ENCODE data around the gene POLD3.

- TF ChIP-seq EZH2 (IDR thresholded peaks at IDR 0.05) (no peak), POLR2AphosphoS5 (IDR thresholded peaks at IDR 0.05; ENCODE audit: borderline replicate concordance, low read depth, low read length) (no peak), FOXP2 (optimal IDR thresholded peaks at IDR 0.05; ENCODE audit: control extremely low read depth, extremely low read length, insufficient read depth) (no peak)
Measured at GRCh38 chr11:74593463-74593862, 1.1 kb downstream of the POLD3 start.
